Mesendoderm (in vitro differentiated cells): Measurements from ENCODE around the gene CNTLN.

ENCODE experiments used
- DNase-seq: peaks from one replicate; pipeline ENCODE4 v3.0.0; 2013
- H2AK5ac ChIP-seq: 2 replicates; pipeline ENCODE4 v1.6.1; 2013; ENCODE audit warnings: low read length, inconsistent platforms
- H2BK120ac ChIP-seq: 2 replicates; pipeline ENCODE4 v1.6.1; 2013; ENCODE audit warnings: low read depth, mild to moderate bottlenecking, low read length, moderate library complexity, mixed read lengths
- H2BK15ac ChIP-seq: replicated peaks from 2 replicates; pipeline ENCODE4 v1.6.1; 2013; ENCODE audit warnings: low read depth, mild to moderate bottlenecking, moderate library complexity
- H2BK5ac ChIP-seq: 2 replicates; pipeline ENCODE4 v1.6.1; 2013; ENCODE audit warnings: low read length, inconsistent platforms
- H3K18ac ChIP-seq: 2 replicates; pipeline ENCODE4 v1.6.1; 2013; ENCODE audit warnings: mild to moderate bottlenecking, low read length, mixed read lengths
- H3K23ac ChIP-seq: one replicate; pipeline ENCODE4 v1.6.1; 2013; ENCODE audit warnings: low read length
- H3K27ac ChIP-seq: 2 replicates; pipeline ENCODE4 v1.5.1; 2013; ENCODE audit warnings: low read depth, mild to moderate bottlenecking, inconsistent platforms, low read length, moderate library complexity
- H3K27me3 ChIP-seq: 2 replicates; pipeline ENCODE4 v1.6.1; 2013; ENCODE audit warnings: low read length, control low read depth, mild to moderate bottlenecking, inconsistent platforms; ENCODE audit not compliant: insufficient read depth, poor library complexity
- H3K36me3 ChIP-seq: 2 replicates; pipeline ENCODE4 v1.6.1; 2013; ENCODE audit warnings: low read length, inconsistent platforms; ENCODE audit not compliant: control insufficient read depth, insufficient read depth
- H3K4ac ChIP-seq: one replicate; pipeline ENCODE4 v1.6.1; 2013; ENCODE audit warnings: low read depth, mild to moderate bottlenecking, low read length, moderate library complexity
- H3K4me1 ChIP-seq: 2 replicates; pipeline ENCODE4 v1.6.1; 2013; ENCODE audit warnings: low read depth, low read length, inconsistent platforms; ENCODE audit not compliant: control insufficient read depth
- H3K4me2 ChIP-seq: 2 replicates; pipeline ENCODE4 v1.6.1; 2013; ENCODE audit warnings: low read length
- H3K4me3 ChIP-seq: 2 replicates; pipeline ENCODE4 v1.5.1; 2013; ENCODE audit warnings: mild to moderate bottlenecking, low read length
- H3K56ac ChIP-seq: one replicate; pipeline ENCODE4 v1.6.1; 2013; ENCODE audit warnings: low read length
- H3K79me1 ChIP-seq: 2 replicates; pipeline ENCODE4 v1.6.1; 2013; ENCODE audit warnings: low read length, inconsistent platforms
- H3K79me2 ChIP-seq: 2 replicates; pipeline ENCODE4 v1.6.1; 2013; ENCODE audit warnings: mild to moderate bottlenecking, low read length; ENCODE audit not compliant: control insufficient read depth, insufficient read depth
- H3K9ac ChIP-seq: 2 replicates; pipeline ENCODE4 v1.6.1; 2013; ENCODE audit warnings: low read length, inconsistent platforms
- H4K5ac ChIP-seq: one replicate; pipeline ENCODE4 v1.6.1; 2013; ENCODE audit warnings: low read length
- H4K8ac ChIP-seq: one replicate; pipeline ENCODE4 v1.6.1; 2013; ENCODE audit warnings: low read depth, mild to moderate bottlenecking, control low read depth, low read length, moderate library complexity
- WGBS: extraction: QIAGEN DNeasy Blood & Tissue Kit; methylation state at CpG from one replicate; pipeline ENCODE4 v1.1.7; 2013; ENCODE audit warnings: low lambda C conversion rate, missing lambda C conversion rate; ENCODE audit not compliant: insufficient coverage; ENCODE audit errors: extremely low coverage; 5-methylcytosine and 5-hydroxymethylcytosine counted together

Gene CNTLN

GRCh38 chr9:17135295-17136160 is 688 bp downstream of the CNTLN start:
- no peak overlapping the region for H4K8ac ChIP-seq
- H4K5ac ChIP-seq = no peak overlapping the region
- H3K4ac ChIP-seq = peak overlapping the region; percentile 83
- no peaks in the 10 kb centered on the region for H3K27me3 ChIP-seq
- peak overlapping the region; percentile 96 for H3K56ac ChIP-seq
- H3K79me2 ChIP-seq = no peaks in the 10 kb centered on the region
- H3K4me3 ChIP-seq = peak overlapping the region; percentile 70
- H3K9ac ChIP-seq = peak overlapping the region; percentile 93
- H2AK5ac ChIP-seq = no peak overlapping the region
- peak overlapping the region; percentile 82 for H3K18ac ChIP-seq
- H3K4me2 ChIP-seq = peak overlapping the region; percentile 46
- DNase-seq = peak; percentile 66
- peak overlapping the region; percentile 32 for H2BK120ac ChIP-seq
- H3K27ac ChIP-seq = no peak overlapping the region
- H3K36me3 ChIP-seq = no peaks in the 10 kb centered on the region
- H3K79me1 ChIP-seq = no peaks in the 10 kb centered on the region
- peaks cover 4% of the 10 kb centered on the region for H3K4me1 ChIP-seq
- H2BK15ac ChIP-seq = no peak overlapping the region
- H2BK5ac ChIP-seq = peak overlapping the region; percentile 70
- peak overlapping the region; percentile 86 for H3K23ac ChIP-seq
- no CpG with 5 or more reads among the region's 44 CpGs for WGBS

- H3K4me3 ChIP-seq = no peak overlapping the region
- no peaks in the 10 kb centered on the region for H3K79me2 ChIP-seq
Measured at GRCh38 chr9:17137566-17137965, 2.7 kb downstream of the CNTLN start.

GRCh38 chr9:17138503-17138902 is 3.7 kb downstream of the CNTLN start:
- no CpG with 5 or more reads among the region's 1 CpG for WGBS

More at GRCh38 chr9:17137566-17137965, 2.7 kb downstream of the CNTLN start:
- Histone ChIP-seq H3K9ac (no peak overlapping the region), H2BK120ac (no peak overlapping the region), H3K79me1 (no peaks in the 10 kb centered on the region), H2AK5ac (no peak overlapping the region), H3K56ac (no peak overlapping the region), H3K18ac (no peak overlapping the region), H3K27ac (no peak overlapping the region), H4K5ac (no peak overlapping the region), H2BK15ac (no peak overlapping the region), H3K4me1 (peaks cover 4% of the 10 kb centered on the region), H3K36me3 (no peaks in the 10 kb centered on the region), H4K8ac (no peak overlapping the region), H3K23ac (no peak overlapping the region), H2BK5ac (no peak overlapping the region), H3K4ac (no peak overlapping the region), H3K27me3 (no peaks in the 10 kb centered on the region), H3K4me2 (no peak overlapping the region)
- DNase-seq = no peak

GRCh38 chr9:17140418-17140817 is 5.6 kb downstream of the CNTLN start:
- H3K79me2 ChIP-seq = no peaks in the 10 kb centered on the region
- no peak overlapping the region for H3K18ac ChIP-seq
- H3K79me1 ChIP-seq = no peaks in the 10 kb centered on the region
- H2BK5ac ChIP-seq = no peak overlapping the region
- H2BK120ac ChIP-seq = no peak overlapping the region
- H3K23ac ChIP-seq = no peak overlapping the region
- H3K27ac ChIP-seq = no peak overlapping the region
- no peaks in the 10 kb centered on the region for H3K4me1 ChIP-seq
- H3K4ac ChIP-seq = no peak overlapping the region
- H2AK5ac ChIP-seq = no peak overlapping the region
- H3K27me3 ChIP-seq = no peaks in the 10 kb centered on the region
- H4K8ac ChIP-seq = no peak overlapping the region
- H4K5ac ChIP-seq = no peak overlapping the region
- H3K4me3 ChIP-seq = no peak overlapping the region
- no CpG with 5 or more reads among the region's 5 CpGs for WGBS
- no peaks in the 10 kb centered on the region for H3K36me3 ChIP-seq
- no peak overlapping the region for H3K9ac ChIP-seq
- DNase-seq = no peak
- H3K56ac ChIP-seq = no peak overlapping the region
- H3K4me2 ChIP-seq = no peak overlapping the region
- no peak overlapping the region for H2BK15ac ChIP-seq

More at GRCh38 chr9:17138503-17138902, 3.7 kb downstream of the CNTLN start:
- H3K9ac ChIP-seq = no peak overlapping the region
- no peak overlapping the region for H3K4me2 ChIP-seq
- no peak overlapping the region for H3K4ac ChIP-seq
- H2BK15ac ChIP-seq = no peak overlapping the region
- no peaks in the 10 kb centered on the region for H3K79me2 ChIP-seq
- no peak overlapping the region for H2BK5ac ChIP-seq
- H4K5ac ChIP-seq = no peak overlapping the region
- H3K4me1 ChIP-seq = peaks cover 4% of the 10 kb centered on the region
- no peak overlapping the region for H3K4me3 ChIP-seq
- H3K79me1 ChIP-seq = no peaks in the 10 kb centered on the region
- no peak overlapping the region for H3K18ac ChIP-seq
- no peaks in the 10 kb centered on the region for H3K36me3 ChIP-seq
- H4K8ac ChIP-seq = no peak overlapping the region
- no peak for DNase-seq
- H3K23ac ChIP-seq = no peak overlapping the region
- no peak overlapping the region for H2BK120ac ChIP-seq
- no peak overlapping the region for H3K56ac ChIP-seq
- no peaks in the 10 kb centered on the region for H3K27me3 ChIP-seq
- H3K27ac ChIP-seq = no peak overlapping the region
- no peak overlapping the region for H2AK5ac ChIP-seq

GRCh38 chr9:17148324-17148723 is 13.5 kb downstream of the CNTLN start:
- Histone ChIP-seq H2BK5ac (no peak overlapping the region), H4K8ac (no peak overlapping the region)

More at GRCh38 chr9:17148324-17148723, 13.5 kb downstream of the CNTLN start:
- no peak overlapping the region for H3K4me3 ChIP-seq
- peak; percentile 3 for DNase-seq
- H3K18ac ChIP-seq = no peak overlapping the region
- H3K36me3 ChIP-seq = no peaks in the 10 kb centered on the region
- H3K23ac ChIP-seq = no peak overlapping the region
- H2BK120ac ChIP-seq = no peak overlapping the region
- H3K9ac ChIP-seq = no peak overlapping the region
- WGBS = no CpG with 5 or more reads among the region's 3 CpGs
- no peak overlapping the region for H3K27ac ChIP-seq
- no peak overlapping the region for H2BK15ac ChIP-seq
- no peak overlapping the region for H3K4ac ChIP-seq
- H3K79me1 ChIP-seq = no peaks in the 10 kb centered on the region
- H4K5ac ChIP-seq = no peak overlapping the region
- no peaks in the 10 kb centered on the region for H3K4me1 ChIP-seq
- H3K56ac ChIP-seq = no peak overlapping the region
- no peaks in the 10 kb centered on the region for H3K79me2 ChIP-seq
- H3K27me3 ChIP-seq = no peaks in the 10 kb centered on the region
- no peak overlapping the region for H3K4me2 ChIP-seq
- H2AK5ac ChIP-seq = no peak overlapping the region
